Hepatocyte (in vitro differentiated cells): ENCODE data around the gene METTL24. TPM values are rescaled to one million over a fixed set of nuclear protein-coding genes. Genes with fewer than 3 reads are reported as not detected.
A peak's percentile ranks its signal among the peaks of the same experiment; 100 is the strongest.

Experiments
- DNase-seq: peaks from one replicate; pipeline ENCODE4 v3.0.0-alpha.2; 2016; ENCODE audit warnings: low spot score
- H2AFZ ChIP-seq: fragments of 200-600 bp; sonication (generic); 2 replicates; pipeline ENCODE4 v1.6.0; 2016; ENCODE audit warnings: antibody characterized with exemption, mild to moderate bottlenecking
- H3K27ac ChIP-seq: fragments of 200-600 bp; sonication (generic); 2 replicates; pipeline ENCODE4 v1.5.1; 2016; ENCODE audit warnings: mild to moderate bottlenecking
- H3K27me3 ChIP-seq: fragments of 200-600 bp; sonication (generic); 2 replicates; pipeline ENCODE4 v1.6.1; 2016
- H3K36me3 ChIP-seq: fragments of 200-600 bp; sonication (generic); replicated peaks from 2 replicates; pipeline ENCODE4 v1.5.1; 2016; ENCODE audit warnings: low read depth; ENCODE audit not compliant: insufficient read depth
- H3K4me1 ChIP-seq: fragments of 200-600 bp; sonication (generic); 2 replicates; pipeline ENCODE4 v1.5.1; 2016; ENCODE audit warnings: mild to moderate bottlenecking, moderate library complexity; ENCODE audit not compliant: insufficient read depth
- H3K4me2 ChIP-seq: fragments of 200-600 bp; sonication (generic); 2 replicates; pipeline ENCODE4 v1.6.0; 2016
- H3K4me3 ChIP-seq: fragments of 200-600 bp; sonication (generic); 2 replicates; pipeline ENCODE4 v1.5.1; 2016; ENCODE audit warnings: mild to moderate bottlenecking
- H3K79me2 ChIP-seq: fragments of 200-600 bp; sonication (generic); 2 replicates; pipeline ENCODE4 v1.6.0; 2017; ENCODE audit warnings: mild to moderate bottlenecking
- H3K9me2 ChIP-seq: fragments of 200-600 bp; sonication (generic); replicated peaks from 2 replicates; pipeline ENCODE4 v1.6.0; 2017; ENCODE audit warnings: mild to moderate bottlenecking; ENCODE audit not compliant: insufficient read depth
- H3K9me3 ChIP-seq: fragments of 200-600 bp; sonication (generic); 2 replicates; pipeline ENCODE4 v1.5.1; 2016; ENCODE audit warnings: low read depth, mild to moderate bottlenecking
- H4K20me1 ChIP-seq: fragments of 200-600 bp; sonication (generic); 2 replicates; pipeline ENCODE4 v1.6.0; 2016; ENCODE audit warnings: mild to moderate bottlenecking; ENCODE audit not compliant: insufficient read depth, poor library complexity, severe bottlenecking
- CTCF ChIP-seq: fragments of 200-600 bp; sonication (generic); IDR thresholded peaks from 2 replicates; pipeline ENCODE4 v1.5.1; 2016; ENCODE audit warnings: antibody characterized with exemption, mild to moderate bottlenecking; ENCODE audit not compliant: poor library complexity
- EZH2 ChIP-seq: fragments of 200-600 bp; sonication (generic); IDR thresholded peaks from 2 replicates; pipeline ENCODE4 v1.6.1; 2016; ENCODE audit warnings: antibody characterized with exemption, mild to moderate bottlenecking, borderline replicate concordance
- EZH2phosphoT487 ChIP-seq: fragments of 200-600 bp; sonication (generic); IDR thresholded peaks from one replicate; pipeline ENCODE4 v1.6.1; 2018; ENCODE audit warnings: antibody characterized with exemption, mild to moderate bottlenecking, low read depth, moderate library complexity; ENCODE audit not compliant: unreplicated experiment, severe bottlenecking
- WGBS: methylation state at CpG from one replicate; pipeline ENCODE4 v1.1.6; 2016; ENCODE audit warnings: low lambda C conversion rate; ENCODE audit errors: missing lambda C conversion rate; 5-methylcytosine and 5-hydroxymethylcytosine counted together
- polyA plus RNA-seq: library from polyadenylated mRNA; unstranded; fragments of >200 nt; fragmentation: Nextera tagmentation; extraction: Ambion mirVana; gene quantifications from 2 replicates; pipeline ENCODE4 v1.2.1, GENCODE V29; 2016
- total RNA-seq: library from RNA; depleted of rRNA; stranded (reverse); fragments of >200 nt; gene quantifications from 2 replicates; pipeline ENCODE4 v1.2.3, GENCODE V29; 2014

METTL24 gene
- total and polyA plus RNA-seq, 2 experiments from 2014 or later: 2.2 to 5.7 TPM

DNA sequence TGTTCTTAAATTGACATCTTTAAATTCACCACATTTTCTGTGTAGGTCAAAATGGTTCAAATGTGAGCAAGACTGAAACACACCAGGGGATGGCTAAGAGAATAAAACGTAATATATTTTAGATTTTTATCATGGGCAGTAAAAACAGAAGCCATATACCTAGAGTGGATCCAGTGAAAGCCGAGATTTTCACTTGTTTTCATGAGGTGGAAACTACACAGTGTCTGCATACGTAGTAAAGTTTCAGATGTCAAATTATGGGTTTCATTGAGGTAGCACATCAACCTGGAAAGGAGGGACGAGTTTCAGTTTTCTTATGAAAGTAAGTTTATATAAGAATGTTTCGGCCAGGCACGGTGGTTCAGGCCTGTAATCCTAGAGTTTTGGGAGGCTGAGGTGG, 25.9 kb downstream of the METTL24 start:
- no peak for TF ChIP-seq EZH2phosphoT487
- no peak for TF ChIP-seq EZH2
- no peak for TF ChIP-seq CTCF
- H3K36me3 ChIP-seq: no peaks in the 10 kb centered on the region
- H3K9me2 ChIP-seq: no peaks in the 10 kb centered on the region
- no peak overlapping the region for H3K4me2 ChIP-seq
- H3K4me1 ChIP-seq: peaks cover 43% of the 10 kb centered on the region
- no peaks in the 10 kb centered on the region for H3K27me3 ChIP-seq
- no peaks in the 10 kb centered on the region for H4K20me1 ChIP-seq
- no peak overlapping the region for H2AFZ ChIP-seq
- DNase-seq: no peak
- peak overlapping the region; percentile 91 for H3K27ac ChIP-seq
- no peak overlapping the region for H3K4me3 ChIP-seq
- 59% methylated on average over 6 of the region's 6 CpGs for WGBS
- H3K9me3 ChIP-seq: no peaks in the 10 kb centered on the region
- H3K79me2 ChIP-seq: peaks cover 2% of the 10 kb centered on the region

- DNase-seq: peak; percentile 53
- TF ChIP-seq EZH2 (no peak), CTCF (no peak), EZH2phosphoT487 (no peak)
- Histone ChIP-seq H2AFZ (no peak overlapping the region), H3K79me2 (peaks cover 2% of the 10 kb centered on the region), H3K27ac (peak overlapping the region; percentile 91), H3K4me2 (peak overlapping the region; percentile 30), H3K4me1 (peaks cover 45% of the 10 kb centered on the region), H3K9me3 (no peaks in the 10 kb centered on the region), H3K4me3 (no peak overlapping the region), H4K20me1 (no peaks in the 10 kb centered on the region), H3K27me3 (no peaks in the 10 kb centered on the region), H3K9me2 (no peaks in the 10 kb centered on the region), H3K36me3 (no peaks in the 10 kb centered on the region)
- WGBS: 29% methylated on average over 4 of the region's 4 CpGs
These were observed 26.3 kb downstream of the METTL24 start for GRCh38 chr6:110331816-110332215.

DNA sequence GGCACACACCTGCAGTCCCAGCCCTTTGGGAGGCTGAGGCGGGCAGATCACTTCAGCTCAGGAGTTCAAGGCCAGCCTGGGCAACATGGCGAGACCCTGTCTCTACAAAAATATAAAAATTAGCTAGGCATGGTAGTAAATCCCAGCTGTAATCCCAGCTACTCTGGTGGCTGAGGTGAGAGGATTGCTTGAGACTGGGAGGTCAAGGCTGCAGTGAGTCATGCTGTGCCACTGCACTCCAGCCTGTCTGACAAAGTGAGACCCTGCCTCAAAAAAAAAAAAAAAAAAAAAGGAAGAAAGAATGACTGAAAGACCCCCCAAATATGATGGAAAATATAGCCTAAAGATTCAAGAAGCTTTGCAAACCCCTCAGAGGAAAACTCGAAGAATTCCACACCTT, 26.8 kb downstream of the METTL24 start:
- H3K9me3 ChIP-seq: no peaks in the 10 kb centered on the region
- H3K36me3 ChIP-seq: no peaks in the 10 kb centered on the region
- H3K4me1 ChIP-seq: peaks cover 46% of the 10 kb centered on the region
- H3K4me3 ChIP-seq: no peak overlapping the region
- H3K27me3 ChIP-seq: no peaks in the 10 kb centered on the region
- H4K20me1 ChIP-seq: no peaks in the 10 kb centered on the region
- H3K79me2 ChIP-seq: peaks cover 2% of the 10 kb centered on the region
- 75% methylated on average over 3 of the region's 3 CpGs for WGBS
- no peak for DNase-seq
- no peak for TF ChIP-seq CTCF
- TF ChIP-seq EZH2: no peak
- H3K27ac ChIP-seq: peak overlapping the region; percentile 91
- no peaks in the 10 kb centered on the region for H3K9me2 ChIP-seq
- H2AFZ ChIP-seq: no peak overlapping the region
- peak overlapping the region; percentile 30 for H3K4me2 ChIP-seq
